ENCODE results near the gene PBX2. TPM values are rescaled to one million over a fixed set of nuclear protein-coding genes. Genes with fewer than 3 reads are reported as not detected.
A peak's percentile ranks its signal among the peaks of the same experiment; 100 is the strongest.

Gene PBX2
- total RNA-seq, 3 donors from 2014 or later, result 62.2 to 68.2 (median 64.0) TPM

DNA sequence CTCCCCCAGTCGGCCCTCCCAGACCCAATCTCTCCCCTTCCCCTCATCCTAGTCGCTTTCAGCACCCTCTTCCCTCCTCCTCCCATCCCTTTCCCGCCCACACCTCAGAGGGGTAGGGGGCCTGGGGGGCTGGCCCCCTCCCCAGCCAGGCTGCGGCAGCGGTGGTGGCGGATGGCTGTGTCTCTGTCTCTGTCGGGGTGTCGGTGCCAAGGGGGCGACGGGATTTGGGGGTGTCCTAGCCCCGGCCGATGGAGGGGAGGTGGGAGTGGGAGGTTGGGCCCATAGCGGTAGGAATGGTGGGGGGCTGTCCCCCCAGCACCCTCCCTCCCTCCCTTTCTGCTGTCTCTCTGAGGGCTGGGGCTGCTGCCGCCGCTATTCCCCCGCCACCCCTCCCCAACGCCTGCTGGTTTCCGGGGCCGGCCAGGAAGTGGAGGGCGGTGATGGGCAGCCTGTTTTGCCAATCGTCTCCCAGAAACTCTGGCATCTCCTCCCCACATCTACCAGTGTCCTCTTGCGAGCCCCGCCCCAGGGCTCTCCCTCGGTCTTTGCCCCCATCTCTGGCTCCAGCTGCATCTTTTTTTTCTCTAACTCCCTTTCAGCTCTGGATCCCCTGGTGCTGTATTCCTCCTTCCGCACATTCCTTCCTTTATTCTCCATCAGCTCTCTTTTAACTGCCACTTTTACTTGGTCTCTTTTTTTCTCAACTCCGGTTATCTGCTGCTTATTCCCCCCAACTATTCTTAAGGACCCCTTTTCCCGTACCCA is 14.1 kb downstream of the PBX2 start, which contains the start of gene AGPAT1:
Gene AGPAT1, minus strand, starts transcription at position 374 of the 765 bp plus-strand sequence. CDS start 4,588 bp downstream, outside the sequence.
- ATAC-seq, result peak; percentile 53 to 59

DNA sequence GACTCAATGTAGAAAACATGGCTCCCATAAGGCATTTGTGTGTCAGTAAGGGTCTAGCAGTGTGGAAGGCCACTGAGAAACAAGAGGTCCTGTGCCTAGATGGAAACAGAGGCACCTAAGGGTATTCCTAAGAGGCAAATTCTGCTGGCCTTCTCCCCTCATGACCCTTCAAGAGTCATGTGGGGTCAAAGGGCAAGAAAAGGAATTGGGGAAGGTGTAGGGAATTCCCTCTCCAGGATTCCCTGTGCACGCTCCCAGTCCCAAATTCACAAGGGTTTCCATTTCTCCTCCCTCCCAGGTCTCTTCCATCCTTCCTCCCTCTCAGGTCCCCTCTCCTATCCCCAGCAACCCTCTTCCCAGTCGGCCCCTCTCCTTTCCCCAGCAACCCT is 14.7 kb downstream of the PBX2 start:
- ATAC-seq, result no peak
- no peaks in the 10 kb centered on the region for H3K9me3 Mint-ChIP-seq
- H3K4me1 Mint-ChIP-seq (ENCODE audit: low read depth), result peaks cover 62% of the 10 kb centered on the region
- H3K36me3 Mint-ChIP-seq (ENCODE audit: insufficient read depth), result peaks cover 7% of the 10 kb centered on the region
- no peak for DNase-seq
- H3K4me3 Mint-ChIP-seq, result peak overlapping the region; percentile 92
- H3K27me3 Mint-ChIP-seq (ENCODE audit: low read depth), result no peaks in the 10 kb centered on the region

More for the DNA sequence above, 14.1 kb downstream of the PBX2 start, which contains the start of gene AGPAT1:
- H3K27me3 Mint-ChIP-seq (ENCODE audit: low read depth), result no peaks in the 10 kb centered on the region
- DNase-seq, result peak; percentile 94
- H3K4me1 Mint-ChIP-seq (ENCODE audit: low read depth), result peaks cover 67% of the 10 kb centered on the region
- H3K4me3 Mint-ChIP-seq, result peak within 1 kb of the TSS; percentile 92
- no peaks in the 10 kb centered on the region for H3K9me3 Mint-ChIP-seq
- peaks cover 13% of the 10 kb centered on the region for H3K36me3 Mint-ChIP-seq (ENCODE audit: insufficient read depth)

DNA sequence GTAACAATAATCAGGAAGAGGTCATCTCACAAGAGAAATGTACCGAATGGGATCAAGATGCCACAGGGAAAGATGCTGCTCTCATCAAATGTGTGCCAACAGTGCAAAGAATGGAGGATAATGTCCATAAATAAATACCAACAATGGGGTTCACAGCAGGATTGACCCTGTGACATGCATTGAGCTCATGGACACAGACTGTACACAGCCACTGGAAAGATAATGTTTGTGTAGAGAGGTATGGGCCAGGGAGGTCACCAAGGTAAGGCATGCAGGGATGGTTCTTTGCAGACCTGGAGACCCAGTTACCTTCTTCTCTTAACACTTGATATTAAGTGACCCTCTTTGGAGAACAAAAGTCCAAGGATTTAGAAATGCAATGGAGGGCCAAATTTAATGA is 15.6 kb downstream of the PBX2 start:
- peak overlapping the region; percentile 92 for H3K4me3 Mint-ChIP-seq

DNA sequence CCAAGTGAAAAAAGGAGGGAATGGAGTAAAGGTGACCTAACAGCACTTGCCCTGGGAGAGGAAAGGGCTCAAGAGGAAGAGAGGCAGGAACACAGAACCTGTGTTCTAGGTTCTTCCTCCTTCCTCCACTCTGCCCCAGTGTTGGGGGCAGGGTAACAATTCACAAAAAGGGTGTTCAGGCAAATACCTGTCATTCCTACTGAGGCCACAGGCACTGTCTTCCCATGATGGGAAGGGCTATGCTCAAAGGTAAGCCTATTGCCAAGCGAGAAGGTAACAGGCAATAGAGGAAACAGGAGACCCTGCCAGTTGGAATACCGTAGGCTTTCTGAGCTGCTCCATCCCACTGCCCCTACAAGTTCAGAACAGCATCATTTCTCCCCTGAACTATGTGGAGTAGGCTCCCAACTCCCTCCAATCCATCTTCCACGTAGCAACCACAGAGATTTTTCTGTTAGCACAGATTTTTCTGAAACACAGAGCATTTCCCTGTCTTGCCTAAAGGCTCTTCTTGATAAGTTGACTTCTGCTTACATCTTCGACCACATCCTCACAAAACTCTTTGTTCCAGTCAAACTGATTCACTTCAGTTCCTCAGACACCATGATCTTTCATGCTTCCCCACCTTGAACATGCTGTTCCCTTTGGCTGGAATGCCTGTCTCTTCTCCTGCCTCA is 16.8 kb downstream of the PBX2 start:
- ATAC-seq (no peak), DNase-seq (no peak)
- H3K4me3 Mint-ChIP-seq, result peak overlapping the region; percentile 19
- no peaks in the 10 kb centered on the region for H3K27me3 Mint-ChIP-seq (ENCODE audit: low read depth)
- no peaks in the 10 kb centered on the region for H3K9me3 Mint-ChIP-seq
- H3K36me3 Mint-ChIP-seq (ENCODE audit: insufficient read depth), result peaks cover 12% of the 10 kb centered on the region
- H3K4me1 Mint-ChIP-seq (ENCODE audit: low read depth), result peaks cover 44% of the 10 kb centered on the region

More for the DNA sequence above, 15.6 kb downstream of the PBX2 start:
- no peak for ATAC-seq
- H3K4me1 Mint-ChIP-seq (ENCODE audit: low read depth), result peaks cover 54% of the 10 kb centered on the region
- H3K9me3 Mint-ChIP-seq, result no peaks in the 10 kb centered on the region
- H3K36me3 Mint-ChIP-seq (ENCODE audit: insufficient read depth), result peaks cover 10% of the 10 kb centered on the region
- H3K27me3 Mint-ChIP-seq (ENCODE audit: low read depth), result no peaks in the 10 kb centered on the region
- no peak for DNase-seq

DNA sequence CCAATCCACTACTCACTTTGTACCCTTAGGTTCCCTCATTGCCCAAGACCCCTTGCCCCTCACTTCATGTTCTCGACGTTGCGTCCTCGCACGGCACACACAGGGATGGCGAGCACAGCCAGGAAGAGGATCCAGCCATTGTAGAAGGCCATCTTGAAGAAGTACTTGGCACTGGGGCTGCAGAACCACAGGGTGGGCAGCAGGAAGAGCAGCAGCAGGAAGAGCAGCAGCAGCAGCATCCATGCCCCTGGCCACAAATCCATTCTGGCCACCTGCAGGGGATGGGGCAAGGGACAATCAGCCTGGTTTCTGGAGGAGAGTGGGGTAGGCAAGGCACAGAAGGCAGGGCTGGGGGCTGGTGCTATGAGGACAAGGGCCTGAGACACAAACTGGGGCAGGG is 18.8 kb downstream of the PBX2 start:
- no peak overlapping the region for H3K4me3 Mint-ChIP-seq
- H3K27me3 Mint-ChIP-seq (ENCODE audit: low read depth), result no peaks in the 10 kb centered on the region
- H3K4me1 Mint-ChIP-seq (ENCODE audit: low read depth), result peaks cover 30% of the 10 kb centered on the region
- DNase-seq (no peak), ATAC-seq (no peak)
- peaks cover 19% of the 10 kb centered on the region for H3K36me3 Mint-ChIP-seq (ENCODE audit: insufficient read depth)
- no peaks in the 10 kb centered on the region for H3K9me3 Mint-ChIP-seq

DNA sequence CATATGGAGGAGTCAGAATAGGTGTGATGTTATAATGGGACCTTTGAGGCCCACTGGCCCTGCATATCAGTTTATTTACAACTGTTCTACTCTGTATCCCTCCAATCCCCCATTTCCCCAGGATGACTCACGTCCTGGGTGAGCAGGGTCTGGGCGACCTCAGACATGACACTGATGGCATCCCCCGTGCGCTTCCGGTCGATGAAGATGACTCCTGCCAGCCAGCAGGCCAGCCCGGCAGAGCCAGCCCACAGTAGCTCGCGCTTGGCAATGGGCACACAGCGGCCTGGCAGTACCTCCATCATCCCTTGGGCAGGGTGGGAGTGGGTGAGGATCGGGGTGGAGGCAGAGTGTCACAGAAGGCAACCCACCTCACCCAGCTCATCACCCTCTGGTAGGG is 19.7 kb downstream of the PBX2 start:
- Mint-ChIP-seq H3K4me1 (ENCODE audit: low read depth) (peaks cover 27% of the 10 kb centered on the region), H3K9me3 (no peaks in the 10 kb centered on the region), H3K27me3 (ENCODE audit: low read depth) (no peaks in the 10 kb centered on the region), H3K36me3 (ENCODE audit: insufficient read depth) (peaks cover 19% of the 10 kb centered on the region), H3K4me3 (no peak overlapping the region)
- DNase-seq (no peak), ATAC-seq (no peak)

DNA sequence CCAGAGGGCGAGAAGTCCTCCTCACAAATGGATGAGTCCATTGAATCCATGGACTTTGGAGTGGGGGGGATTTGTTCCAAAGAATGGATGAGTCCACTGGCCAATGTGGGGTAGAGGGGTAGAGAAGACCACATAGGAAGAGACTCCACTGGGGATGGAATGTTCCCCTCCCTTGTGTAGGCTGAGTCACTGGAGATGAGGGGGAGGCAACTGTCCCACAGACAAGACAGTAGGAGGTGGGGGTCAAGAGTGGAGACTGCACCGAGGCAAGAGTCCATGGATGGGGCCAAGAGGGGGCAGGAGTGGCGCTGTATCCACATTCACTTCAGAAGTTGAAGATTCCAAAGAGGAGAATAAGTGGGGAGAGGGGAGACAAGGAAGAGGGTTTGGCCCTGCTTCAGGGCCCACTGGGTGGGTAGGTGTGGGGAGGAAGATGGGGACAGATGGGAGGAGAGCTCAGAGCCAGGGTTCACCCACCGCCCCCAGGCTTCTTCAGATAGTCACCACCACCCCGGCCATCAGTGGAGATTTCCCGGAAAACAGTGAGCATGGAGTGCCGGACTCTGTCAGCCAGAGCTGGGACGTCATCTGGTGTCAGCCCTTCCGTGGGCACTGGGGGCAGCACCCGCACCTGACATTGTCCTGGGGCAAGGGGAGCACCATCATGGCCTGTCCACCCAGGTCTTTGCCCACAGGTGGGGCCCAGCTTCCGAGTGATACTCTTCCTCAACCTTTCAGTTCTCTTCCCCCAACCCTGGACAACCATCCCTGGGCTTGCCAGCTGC is 21.0 kb downstream of the PBX2 start:
- Mint-ChIP-seq H3K4me1 (ENCODE audit: low read depth) (peaks cover 15% of the 10 kb centered on the region), H3K36me3 (ENCODE audit: insufficient read depth) (peaks cover 19% of the 10 kb centered on the region), H3K9me3 (no peaks in the 10 kb centered on the region), H3K27me3 (ENCODE audit: low read depth) (no peaks in the 10 kb centered on the region), H3K4me3 (no peak overlapping the region)
- DNase-seq, result no peak
- no peak for ATAC-seq

DNA sequence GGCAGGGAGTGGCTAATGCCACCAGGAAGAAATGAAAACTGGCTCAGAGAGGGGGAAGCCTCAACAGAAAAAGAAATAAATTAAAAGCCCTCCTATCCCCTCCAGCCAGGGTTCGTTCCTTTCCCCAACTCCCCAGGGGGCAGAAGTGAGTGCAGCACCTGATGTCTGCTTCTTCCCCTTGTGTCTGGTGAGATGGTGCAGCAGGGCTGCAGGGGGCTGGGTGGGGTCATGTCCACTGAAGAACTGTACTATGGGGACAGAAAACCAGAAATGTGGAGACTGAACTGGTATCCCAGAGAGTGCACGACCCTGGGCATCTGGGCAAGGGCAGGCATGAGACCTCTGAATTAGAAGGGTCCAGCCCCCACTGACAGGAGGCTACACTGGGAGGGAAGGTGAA is 21.7 kb downstream of the PBX2 start:
- H3K4me3 Mint-ChIP-seq, result no peak overlapping the region
- no peaks in the 10 kb centered on the region for H3K27me3 Mint-ChIP-seq (ENCODE audit: low read depth)
- DNase-seq (no peak), ATAC-seq (no peak)
- peaks cover 19% of the 10 kb centered on the region for H3K36me3 Mint-ChIP-seq (ENCODE audit: insufficient read depth)
- peaks cover 9% of the 10 kb centered on the region for H3K4me1 Mint-ChIP-seq (ENCODE audit: low read depth)
- no peaks in the 10 kb centered on the region for H3K9me3 Mint-ChIP-seq

DNA sequence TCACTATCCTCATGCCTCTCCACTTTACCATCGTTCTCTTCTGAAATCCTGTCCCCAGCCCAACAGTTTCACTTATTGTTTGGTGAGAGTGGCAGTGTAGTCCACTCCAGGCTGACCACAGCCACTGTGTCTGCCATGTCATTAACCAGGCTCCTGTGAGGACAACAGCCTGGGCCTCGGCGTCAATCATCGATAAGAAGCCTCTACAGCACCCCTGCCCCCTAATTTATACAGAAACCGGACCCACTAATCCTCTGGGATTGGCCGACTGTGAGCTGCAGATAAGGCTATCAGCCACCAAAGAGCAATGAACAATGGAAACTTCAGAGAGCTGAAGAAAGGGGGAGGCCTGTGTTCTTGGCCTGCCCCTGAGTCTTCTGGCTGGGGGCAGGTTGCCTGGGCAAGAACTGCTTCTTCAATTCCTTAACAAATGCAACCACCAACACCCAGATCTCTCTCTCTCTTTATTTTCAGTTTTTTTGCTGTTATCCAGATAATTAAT is 22.2 kb downstream of the PBX2 start:
- no peaks in the 10 kb centered on the region for H3K9me3 Mint-ChIP-seq
- peaks cover 19% of the 10 kb centered on the region for H3K36me3 Mint-ChIP-seq (ENCODE audit: insufficient read depth)
- H3K27me3 Mint-ChIP-seq (ENCODE audit: low read depth), result no peaks in the 10 kb centered on the region
- DNase-seq (no peak), ATAC-seq (no peak)
- H3K4me1 Mint-ChIP-seq (ENCODE audit: low read depth), result peaks cover 3% of the 10 kb centered on the region
- H3K4me3 Mint-ChIP-seq, result no peak overlapping the region

DNA sequence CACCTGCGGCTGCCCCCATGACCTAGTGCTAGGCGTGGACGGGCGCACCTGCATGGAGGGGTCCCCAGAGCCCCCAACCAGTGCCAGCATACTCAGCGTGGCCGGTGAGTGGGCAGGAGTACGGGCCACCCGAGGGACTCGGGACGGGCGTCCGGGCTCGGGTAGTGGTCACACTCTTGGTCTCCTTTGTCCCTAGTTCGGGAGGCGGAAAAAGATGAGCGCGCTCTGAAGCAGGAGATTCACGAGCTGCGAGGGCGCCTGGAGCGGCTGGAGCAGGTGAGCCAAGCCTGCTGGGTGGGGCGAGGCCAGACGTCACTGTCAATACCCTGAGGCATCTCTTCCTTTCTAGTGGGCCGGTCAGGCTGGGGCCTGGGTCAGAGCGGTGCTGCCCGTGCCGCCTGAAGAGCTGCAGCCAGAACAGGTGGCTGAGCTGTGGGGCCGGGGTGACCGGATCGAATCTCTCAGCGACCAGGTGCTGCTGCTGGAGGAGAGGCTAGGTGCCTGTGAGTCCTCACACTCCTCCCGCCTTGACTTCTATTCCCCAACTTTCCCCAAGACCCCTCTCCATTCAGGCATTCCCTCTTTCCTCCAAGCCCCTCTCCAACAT is 22.7 kb downstream of the PBX2 start:
- H3K4me3 Mint-ChIP-seq, result no peak overlapping the region
- H3K4me1 Mint-ChIP-seq (ENCODE audit: low read depth), result no peaks in the 10 kb centered on the region
- H3K36me3 Mint-ChIP-seq (ENCODE audit: insufficient read depth), result peaks cover 19% of the 10 kb centered on the region
- ATAC-seq (no peak), DNase-seq (no peak)
- no peaks in the 10 kb centered on the region for H3K9me3 Mint-ChIP-seq
- H3K27me3 Mint-ChIP-seq (ENCODE audit: low read depth), result no peaks in the 10 kb centered on the region

DNA sequence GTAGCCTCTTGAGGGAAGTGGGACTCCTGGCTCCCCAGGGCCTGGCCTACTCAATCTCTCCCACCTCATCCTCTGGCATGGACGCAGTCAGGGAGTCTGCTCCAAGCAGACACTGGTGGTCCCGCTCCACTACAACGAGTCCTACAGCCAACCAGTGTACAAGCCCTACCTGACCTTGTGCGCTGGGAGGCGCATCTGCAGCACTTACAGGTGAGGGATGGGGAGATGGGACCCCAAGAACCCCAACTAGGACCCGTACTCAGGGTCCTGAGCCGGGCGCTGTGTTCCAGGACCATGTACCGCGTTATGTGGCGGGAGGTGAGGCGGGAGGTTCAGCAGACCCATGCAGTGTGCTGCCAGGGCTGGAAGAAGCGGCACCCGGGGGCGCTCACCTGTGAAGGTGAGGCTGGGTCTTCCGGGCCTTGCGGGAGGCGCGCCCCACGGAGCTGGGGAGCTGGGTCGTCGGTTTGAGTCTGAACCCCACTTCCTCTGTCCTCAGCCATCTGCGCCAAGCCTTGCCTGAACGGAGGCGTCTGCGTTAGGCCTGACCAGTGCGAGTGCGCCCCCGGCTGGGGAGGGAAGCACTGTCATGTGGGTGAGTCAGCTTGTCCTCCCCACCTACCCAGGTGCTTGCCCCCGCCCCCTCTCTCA is 23.5 kb downstream of the PBX2 start:
- Mint-ChIP-seq H3K27me3 (ENCODE audit: low read depth) (no peaks in the 10 kb centered on the region), H3K4me3 (no peak overlapping the region), H3K36me3 (ENCODE audit: insufficient read depth) (peaks cover 19% of the 10 kb centered on the region), H3K4me1 (ENCODE audit: low read depth) (no peaks in the 10 kb centered on the region), H3K9me3 (no peaks in the 10 kb centered on the region)
- DNase-seq, result no peak
- ATAC-seq, result no peak

DNA sequence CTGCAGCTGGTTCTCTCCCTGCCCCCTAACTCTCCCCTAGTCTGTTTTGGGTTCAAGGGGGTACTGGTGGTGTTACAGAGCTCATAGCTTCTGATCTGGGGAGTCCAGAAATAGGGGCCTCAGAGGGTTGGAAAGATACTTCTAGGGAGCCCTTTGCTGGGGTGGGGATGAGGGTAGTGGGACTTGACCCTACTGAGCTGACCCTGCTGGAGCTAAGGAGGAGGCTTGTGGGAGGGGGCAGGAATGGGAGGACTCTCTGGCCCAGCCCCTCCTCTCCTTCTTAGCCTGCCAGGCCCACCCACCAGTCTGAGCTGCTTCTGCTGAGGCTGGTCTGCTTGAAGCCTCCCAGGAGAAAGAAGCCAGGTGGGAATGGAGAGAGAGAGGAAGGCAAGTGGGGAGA is 25.7 kb downstream of the PBX2 start, which contains the start of gene EGFL8:
Gene EGFL8, plus strand, starts transcription at position 301 of the 400 bp plus-strand sequence. CDS start 1,571 bp downstream, outside the sequence.
- no peaks in the 10 kb centered on the region for H3K4me1 Mint-ChIP-seq (ENCODE audit: low read depth)
- DNase-seq (no peak), ATAC-seq (no peak)
- peaks cover 8% of the 10 kb centered on the region for H3K36me3 Mint-ChIP-seq (ENCODE audit: insufficient read depth)
- H3K4me3 Mint-ChIP-seq, result no peak within 1 kb of the TSS
- no peaks in the 10 kb centered on the region for H3K9me3 Mint-ChIP-seq
- no peaks in the 10 kb centered on the region for H3K27me3 Mint-ChIP-seq (ENCODE audit: low read depth)

DNA sequence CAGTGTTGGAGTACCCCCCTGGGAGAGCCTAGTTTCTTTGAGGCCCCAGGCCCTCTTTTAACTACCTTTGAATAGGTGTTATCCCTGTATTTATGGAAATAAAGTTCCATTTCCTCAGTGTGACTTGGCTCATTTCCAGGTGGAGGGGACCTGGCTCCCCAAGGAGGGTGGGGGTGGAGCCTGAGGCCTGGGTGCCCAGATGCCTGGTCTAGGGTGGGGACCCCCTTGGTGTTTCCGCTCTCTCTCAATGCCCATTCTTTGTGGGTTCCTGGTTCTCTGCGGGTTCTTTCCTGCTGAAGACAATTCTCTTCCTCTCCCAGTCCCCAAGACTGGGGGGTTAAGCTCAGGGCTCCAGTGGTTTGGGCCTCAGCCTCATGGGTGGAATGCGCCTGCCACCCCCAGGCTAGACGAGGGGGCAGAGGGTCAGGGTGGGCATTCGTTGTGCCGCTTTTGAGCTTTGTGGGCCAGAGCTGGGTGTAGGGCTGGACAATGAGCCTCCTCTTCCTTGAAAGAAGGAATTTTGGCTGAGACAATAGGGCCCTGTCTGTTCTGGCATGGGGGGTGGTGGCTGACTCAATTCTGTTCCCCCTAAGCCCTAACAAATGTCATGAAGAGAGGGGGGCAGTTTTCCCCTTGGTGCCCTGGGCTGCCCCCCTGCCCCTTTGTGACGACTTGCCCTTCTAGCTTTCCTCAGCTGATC is 26.3 kb downstream of the PBX2 start:
- H3K9me3 Mint-ChIP-seq, result no peaks in the 10 kb centered on the region
- no peaks in the 10 kb centered on the region for H3K4me1 Mint-ChIP-seq (ENCODE audit: low read depth)
- H3K4me3 Mint-ChIP-seq, result no peak overlapping the region
- no peak for DNase-seq
- H3K36me3 Mint-ChIP-seq (ENCODE audit: insufficient read depth), result peaks cover 8% of the 10 kb centered on the region
- no peaks in the 10 kb centered on the region for H3K27me3 Mint-ChIP-seq (ENCODE audit: low read depth)
- no peak for ATAC-seq

Measured in activated T-cell treated with anti-CD3 and anti-CD28 coated beads, Interleukin-2, amount 50 U/mL, for 4 hours (primary cell).